BLaER1 (cell line): ENCODE data around the gene TNIK.

Source experiments
- H3K27ac ChIP-seq: shearing (Covaris generic); formaldehyde crosslinking; 2 replicates; pipeline ENCODE4 v1.8.1; 2022
- H3K27me3 ChIP-seq: shearing (Covaris generic); formaldehyde crosslinking; 2 replicates; pipeline ENCODE4 v1.8.1; 2022
- H3K36me3 ChIP-seq: shearing (Covaris generic); formaldehyde crosslinking; 2 replicates; pipeline ENCODE4 v1.8.1; 2022
- H3K4me1 ChIP-seq: shearing (Covaris generic); formaldehyde crosslinking; 2 replicates; pipeline ENCODE4 v1.8.1; 2022
- H3K4me2 ChIP-seq: shearing (Covaris generic); formaldehyde crosslinking; 2 replicates; pipeline ENCODE4 v1.8.1; 2022
- H3K4me3 ChIP-seq: shearing (Covaris generic); formaldehyde crosslinking; 2 replicates; pipeline ENCODE4 v1.8.1; 2022
- H3K9ac ChIP-seq: shearing (Covaris generic); formaldehyde crosslinking; 2 replicates; pipeline ENCODE4 v1.8.1; 2022
- H3K9me3 ChIP-seq: shearing (Covaris generic); formaldehyde crosslinking; 2 replicates; pipeline ENCODE4 v1.8.1; 2022
- H4K20me1 ChIP-seq: shearing (Covaris generic); formaldehyde crosslinking; 2 replicates; pipeline ENCODE4 v1.8.1; 2022
- Cebpa-rat ChIP-seq: shearing (Covaris generic); IDR thresholded peaks from 2 replicates; pipeline ENCODE4 v1.8.1; 2022

TNIK gene

GRCh38 chr3:171269542-171269941 is 190.7 kb downstream of the TNIK start:
- H3K36me3 ChIP-seq, result no peaks in the 10 kb centered on the region
- H4K20me1 ChIP-seq, result no peaks in the 10 kb centered on the region
- TF ChIP-seq Cebpa-rat, result no peak
- no peaks in the 10 kb centered on the region for H3K27me3 ChIP-seq
- H3K4me3 ChIP-seq, result no peak overlapping the region
- no peak overlapping the region for H3K9ac ChIP-seq
- no peaks in the 10 kb centered on the region for H3K4me1 ChIP-seq
- H3K27ac ChIP-seq, result no peak overlapping the region
- no peaks in the 10 kb centered on the region for H3K9me3 ChIP-seq
- H3K4me2 ChIP-seq, result no peak overlapping the region

GRCh38 chr3:171268677-171269076 is 191.5 kb downstream of the TNIK start:
- no peak overlapping the region for H3K9ac ChIP-seq
- no peaks in the 10 kb centered on the region for H3K4me1 ChIP-seq
- H3K27me3 ChIP-seq, result no peaks in the 10 kb centered on the region
- H3K4me3 ChIP-seq, result no peak overlapping the region
- H3K9me3 ChIP-seq, result no peaks in the 10 kb centered on the region
- no peaks in the 10 kb centered on the region for H3K36me3 ChIP-seq
- no peaks in the 10 kb centered on the region for H4K20me1 ChIP-seq
- no peak overlapping the region for H3K27ac ChIP-seq
- no peak for TF ChIP-seq Cebpa-rat
- no peak overlapping the region for H3K4me2 ChIP-seq

GRCh38 chr3:171267104-171267503 is 193.1 kb downstream of the TNIK start:
- no peaks in the 10 kb centered on the region for H3K9me3 ChIP-seq
- TF ChIP-seq Cebpa-rat, result no peak
- H3K4me2 ChIP-seq, result no peak overlapping the region
- H3K36me3 ChIP-seq, result no peaks in the 10 kb centered on the region
- no peaks in the 10 kb centered on the region for H3K4me1 ChIP-seq
- H3K27ac ChIP-seq, result no peak overlapping the region
- H4K20me1 ChIP-seq, result no peaks in the 10 kb centered on the region
- no peaks in the 10 kb centered on the region for H3K27me3 ChIP-seq
- H3K9ac ChIP-seq, result no peak overlapping the region
- H3K4me3 ChIP-seq, result no peak overlapping the region

GRCh38 chr3:171266740-171267073 is 193.5 kb downstream of the TNIK start:
- H3K36me3 ChIP-seq, result no peaks in the 10 kb centered on the region
- no peak for TF ChIP-seq Cebpa-rat
- no peaks in the 10 kb centered on the region for H3K4me1 ChIP-seq
- H3K4me3 ChIP-seq, result no peak overlapping the region
- no peaks in the 10 kb centered on the region for H3K9me3 ChIP-seq
- no peak overlapping the region for H3K4me2 ChIP-seq
- no peak overlapping the region for H3K9ac ChIP-seq
- H3K27ac ChIP-seq, result no peak overlapping the region
- no peaks in the 10 kb centered on the region for H3K27me3 ChIP-seq
- no peaks in the 10 kb centered on the region for H4K20me1 ChIP-seq

GRCh38 chr3:171266034-171266739 is 194.0 kb downstream of the TNIK start:
- no peak for TF ChIP-seq Cebpa-rat
- H3K36me3 ChIP-seq, result no peaks in the 10 kb centered on the region
- no peak overlapping the region for H3K9ac ChIP-seq
- H3K4me1 ChIP-seq, result no peaks in the 10 kb centered on the region
- H4K20me1 ChIP-seq, result no peaks in the 10 kb centered on the region
- no peaks in the 10 kb centered on the region for H3K9me3 ChIP-seq
- H3K4me3 ChIP-seq, result no peak overlapping the region
- H3K4me2 ChIP-seq, result no peak overlapping the region
- H3K27me3 ChIP-seq, result no peaks in the 10 kb centered on the region
- H3K27ac ChIP-seq, result no peak overlapping the region

- Histone ChIP-seq H3K4me2 (no peak overlapping the region), H3K36me3 (no peaks in the 10 kb centered on the region), H3K27me3 (no peaks in the 10 kb centered on the region), H3K4me3 (no peak overlapping the region), H4K20me1 (no peaks in the 10 kb centered on the region), H3K4me1 (no peaks in the 10 kb centered on the region), H3K27ac (no peak overlapping the region), H3K9me3 (no peaks in the 10 kb centered on the region), H3K9ac (no peak overlapping the region)
- no peak for TF ChIP-seq Cebpa-rat
Observed at GRCh38 chr3:171264758-171265157, 195.4 kb downstream of the TNIK start.

GRCh38 chr3:171262431-171262830 is 197.8 kb downstream of the TNIK start:
- Histone ChIP-seq H3K9ac (no peak overlapping the region), H3K27me3 (no peaks in the 10 kb centered on the region), H3K4me1 (no peaks in the 10 kb centered on the region), H3K4me2 (no peak overlapping the region), H3K9me3 (no peaks in the 10 kb centered on the region), H3K4me3 (no peak overlapping the region), H3K36me3 (no peaks in the 10 kb centered on the region), H3K27ac (no peak overlapping the region), H4K20me1 (no peaks in the 10 kb centered on the region)
- no peak for TF ChIP-seq Cebpa-rat

GRCh38 chr3:171261487-171261886 is 198.7 kb downstream of the TNIK start:
- Histone ChIP-seq H3K36me3 (no peaks in the 10 kb centered on the region), H3K4me1 (no peaks in the 10 kb centered on the region), H3K4me3 (no peak overlapping the region), H4K20me1 (no peaks in the 10 kb centered on the region), H3K9ac (no peak overlapping the region), H3K27ac (no peak overlapping the region), H3K4me2 (no peak overlapping the region), H3K27me3 (no peaks in the 10 kb centered on the region), H3K9me3 (no peaks in the 10 kb centered on the region)
- no peak for TF ChIP-seq Cebpa-rat

- no peaks in the 10 kb centered on the region for H3K36me3 ChIP-seq
- no peaks in the 10 kb centered on the region for H4K20me1 ChIP-seq
- no peak overlapping the region for H3K27ac ChIP-seq
- H3K4me3 ChIP-seq, result no peak overlapping the region
- no peaks in the 10 kb centered on the region for H3K9me3 ChIP-seq
- H3K4me1 ChIP-seq, result no peaks in the 10 kb centered on the region
- no peak for TF ChIP-seq Cebpa-rat
- no peak overlapping the region for H3K4me2 ChIP-seq
- no peaks in the 10 kb centered on the region for H3K27me3 ChIP-seq
- H3K9ac ChIP-seq, result no peak overlapping the region
Observed at GRCh38 chr3:171260899-171261298, 199.3 kb downstream of the TNIK start.

GRCh38 chr3:171260466-171260865 is 199.7 kb downstream of the TNIK start:
- Histone ChIP-seq H3K4me3 (no peak overlapping the region), H3K4me1 (peaks cover 3% of the 10 kb centered on the region), H3K4me2 (no peak overlapping the region), H3K36me3 (no peaks in the 10 kb centered on the region), H3K27ac (no peak overlapping the region), H3K27me3 (no peaks in the 10 kb centered on the region), H3K9ac (no peak overlapping the region), H4K20me1 (no peaks in the 10 kb centered on the region), H3K9me3 (no peaks in the 10 kb centered on the region)
- TF ChIP-seq Cebpa-rat, result no peak

GRCh38 chr3:171258316-171258715 is 201.9 kb downstream of the TNIK start:
- no peaks in the 10 kb centered on the region for H4K20me1 ChIP-seq
- no peak overlapping the region for H3K27ac ChIP-seq
- no peak overlapping the region for H3K4me2 ChIP-seq

More at GRCh38 chr3:171258316-171258715, 201.9 kb downstream of the TNIK start:
- TF ChIP-seq Cebpa-rat, result no peak
- H3K27me3 ChIP-seq, result no peaks in the 10 kb centered on the region
- H3K4me3 ChIP-seq, result no peak overlapping the region
- peaks cover 16% of the 10 kb centered on the region for H3K4me1 ChIP-seq
- no peaks in the 10 kb centered on the region for H3K36me3 ChIP-seq
- no peak overlapping the region for H3K9ac ChIP-seq
- no peaks in the 10 kb centered on the region for H3K9me3 ChIP-seq
